ENCODE data around the gene SNORC. TPM values are rescaled to one million over a fixed set of nuclear protein-coding genes. Genes with fewer than 3 reads are reported as not detected.

SNORC gene
- total and polyA plus RNA-seq, 2 of the 4 experiments (the other 2 are of a cell fraction): under 0.01 to 0.67 TPM

DNA sequence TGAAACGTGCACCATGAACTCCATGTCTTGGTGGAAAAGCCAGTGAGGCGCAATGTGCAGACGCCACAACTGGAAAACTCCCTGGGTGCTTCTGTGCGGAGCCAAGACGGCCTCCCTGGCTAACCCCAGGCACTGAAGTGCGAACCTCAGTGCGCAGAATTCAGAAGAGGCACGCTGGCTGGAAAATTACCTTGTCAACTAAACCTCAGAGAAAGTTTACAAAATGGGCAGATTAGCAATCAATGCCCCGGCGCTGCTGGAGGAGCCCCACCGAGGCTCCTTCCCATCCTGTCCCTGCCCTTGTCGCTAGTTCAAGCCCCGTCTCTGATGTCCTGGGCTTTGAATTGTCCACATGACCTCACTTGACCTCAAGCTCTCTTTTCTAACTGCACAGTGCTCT is 22.2 kb downstream of the SNORC start:
- Histone ChIP-seq H3K18ac (ENCODE audit: low read depth, low read length) (no peak overlapping the region), H3K9me1 (ENCODE audit: insufficient read depth, low read length) (peaks cover 6% of the 10 kb centered on the region; the same call in 1 of the 2 replicates), H3K4ac (ENCODE audit: low read depth, low read length) (no peak overlapping the region), H4K8ac (ENCODE audit: low read depth in 2 of 2, low read length in 2 of 2) (no peak overlapping the region), H2BK120ac (ENCODE audit: low read depth, low read length) (no peak overlapping the region), H3K4me3 (ENCODE audit: insufficient read depth, low read depth, low read length) (no peak overlapping the region), H3K23ac (ENCODE audit: low read depth, low read length) (no peak overlapping the region), H3K27ac (ENCODE audit: insufficient read depth, low read length) (no peak overlapping the region), H3K9me3 (ENCODE audit: control insufficient read depth, insufficient read depth, low read length) (no peaks in the 10 kb centered on the region), H2BK15ac (ENCODE audit: low read depth, low read length) (no peak overlapping the region), H3K4me1 (ENCODE audit: control insufficient read depth, insufficient read depth, low read length) (peaks cover 1% of the 10 kb centered on the region; the same call in 1 of the 2 replicates), H3K36me3 (ENCODE audit: control insufficient read depth, insufficient read depth, low read length) (no peaks in the 10 kb centered on the region), H4K20me1 (ENCODE audit: insufficient read depth, low read length) (no peaks in the 10 kb centered on the region), H3K14ac (replicated peaks; ENCODE audit: low read depth, low read length) (no peak overlapping the region), H3K9ac (ENCODE audit: low read depth, low read length) (no peak overlapping the region), H2AK9ac (replicated peaks; ENCODE audit: low read depth, low read length, poor library complexity) (no peak overlapping the region), H3K56ac (ENCODE audit: extremely low read depth, insufficient read depth, low read length) (no peak overlapping the region), H2BK5ac (ENCODE audit: low read depth, low read length, poor library complexity, severe bottlenecking) (no peak overlapping the region), H2AK5ac (ENCODE audit: low read depth, low read length) (no peak overlapping the region), H3K79me1 (ENCODE audit: low read depth in 1 of 2, low read length in 2 of 2) (no peaks in the 10 kb centered on the region), H3K27me3 (ENCODE audit: control insufficient read depth, insufficient read depth, low read length) (no peaks in the 10 kb centered on the region; the same call in 1 of the 2 replicates), H4K5ac (ENCODE audit: low read depth, low read length) (no peak overlapping the region), H2BK20ac (ENCODE audit: low read depth, low read length) (no peak overlapping the region), H4K91ac (ENCODE audit: insufficient read depth, low read depth, low read length) (no peak overlapping the region), H3K4me2 (ENCODE audit: low read depth, low read length) (no peak overlapping the region), H2AFZ (replicated peaks; ENCODE audit: low read length, poor library complexity) (no peak overlapping the region)
- 94% methylated on average over 6 of the region's 13 CpGs; no CpG with 5 or more reads in 1 of the 2 experiments for WGBS, 2 experiments (ENCODE audit: extremely low coverage in 2 of 2, insufficient read length in 1 of 2)
- CTCF ChIA-PET: no interaction called here
- BruUV-seq (replicated peaks): no TSS peak
- intact Hi-C loops (cut with micrococcal nuclease) (no loop called here), in situ Hi-C loops (cut with MboI; ENCODE audit: low sequenced_read_pairs) (no loop called here), dilution Hi-C loops (cut with HindIII; ENCODE audit: low sequenced_read_pairs, unreplicated experiment) (no loop called here)
- TF ChIP-seq BHLHE40 (IDR thresholded peaks at IDR 0.05; ENCODE audit: low read depth, low read length) (no peak), CEBPB (IDR thresholded peaks at IDR 0.05; ENCODE audit: low read depth, low read length) (no peak), RFX5 (IDR thresholded peaks at IDR 0.05; ENCODE audit: low read depth, low read length) (no peak), CHD1 (IDR thresholded peaks at IDR 0.05; ENCODE audit: low read depth, low read length) (no peak), USF2 (IDR thresholded peaks at IDR 0.05; ENCODE audit: low read depth, low read length) (no peak), POLR2A (IDR thresholded peaks at IDR 0.05; ENCODE audit: low read depth, low read length) (no peak), MAZ (IDR thresholded peaks at IDR 0.05; ENCODE audit: borderline replicate concordance, low read depth, low read length) (no peak)
- DNase-seq (no peak), ATAC-seq (ENCODE audit: low read depth) (no peak)
- POLR2A ChIA-PET (ENCODE audit: unreplicated experiment): no interaction called here
